Mucosa of descending colon (tissue), 3 donors: ENCODE results near the gene HNRNPH1. TPM values are rescaled to one million over a fixed set of nuclear protein-coding genes. Genes with fewer than 3 reads are reported as not detected.

Source experiments
- ATAC-seq: fragments of 200-7000 bp; cut with Tn5 transposase; one replicate; pipeline ENCODE4 v1.9.1; 2020; ENCODE audit warnings: mild to moderate bottlenecking, moderate library complexity
- DNase-seq, 3 donors: peaks; one replicate each; pipeline ENCODE4 v3.0.0-alpha.2; 2020
- H3K36me3 ChIP-seq: fragments of 200-600 bp; one replicate; pipeline ENCODE4 v1.8.0; 2021; ENCODE audit warnings: low read depth, mild to moderate bottlenecking
- H3K4me1 ChIP-seq: fragments of 200-600 bp; one replicate; pipeline ENCODE4 v1.8.0; 2021; ENCODE audit warnings: low read depth, mild to moderate bottlenecking
- H3K4me3 ChIP-seq: fragments of 200-600 bp; one replicate; pipeline ENCODE4 v1.8.0; 2021; ENCODE audit warnings: mild to moderate bottlenecking
- H3K9me3 ChIP-seq: fragments of 200-600 bp; one replicate; pipeline ENCODE4 v1.8.0; 2021; ENCODE audit warnings: mild to moderate bottlenecking
- CTCF ChIP-seq: fragments of 200-600 bp; IDR thresholded peaks from one replicate; pipeline ENCODE4 v1.8.0; 2022; ENCODE audit warnings: antibody characterized with exemption, mild to moderate bottlenecking
- intact Hi-C, 2 donors: fragments of 100-400 bp; cut with DNase I in 1 of 2; cut with micrococcal nuclease in 1 of 2; formaldehyde crosslinking; loops; one replicate each; pipeline versions ENCODE4 v1.11.0 to v1.11.1; 2022; cut with DNase I, micrococcal nuclease
- total RNA-seq, 3 donors: library from RNA; stranded (reverse); fragmentation: NEBNext Ultra II Directional in 2 of 3; extraction: Animal tissue kit (Norgen Biotek cat#: 25700) in 2 of 3; gene quantifications; one replicate each; pipeline versions ENCODE4 v1.2.1 to v1.2.4, GENCODE V29; 2021 to 2023
- donor health status: DM: no; HTN: no; CAD: no; lungs with moderate emphysema.
- donor health status: DM: no; HTN: no; CAD: no.
- donor health status: DM: no; HTN: yes; CAD: no.

Gene HNRNPH1
- total RNA-seq, 3 donors from 2014 or later = 453 to 475 (median 473) TPM

GRCh38 chr5:179623906-179624741 is 653 bp upstream of the HNRNPH1 start:
- intact Hi-C loops = no loop called here
- DNase-seq (peak in 1 of 3 donors; percentile 98), ATAC-seq (peak; percentile 17)
- Histone ChIP-seq H3K9me3 (no peaks in the 10 kb centered on the region), H3K36me3 (no peaks in the 10 kb centered on the region), H3K4me3 (peak overlapping the region; percentile 96), H3K4me1 (peaks cover 34% of the 10 kb centered on the region)
- TF ChIP-seq CTCF = no peak

- intact Hi-C loops = no loop called here
- H3K36me3 ChIP-seq = peaks cover 12% of the 10 kb centered on the region
Observed at GRCh38 chr5:179621551-179622214, 1.8 kb downstream of the HNRNPH1 start.

GRCh38 chr5:179620703-179621350 is 2.6 kb downstream of the HNRNPH1 start:
- intact Hi-C loops = no loop called here
- Histone ChIP-seq H3K4me1 (peaks cover 38% of the 10 kb centered on the region), H3K9me3 (no peaks in the 10 kb centered on the region), H3K36me3 (peaks cover 15% of the 10 kb centered on the region), H3K4me3 (no peak overlapping the region)
- no peak for TF ChIP-seq CTCF
- DNase-seq (no peak), ATAC-seq (no peak)

More at GRCh38 chr5:179621551-179622214, 1.8 kb downstream of the HNRNPH1 start:
- H3K4me1 ChIP-seq = peaks cover 38% of the 10 kb centered on the region
- no peak for ATAC-seq
- H3K9me3 ChIP-seq = no peaks in the 10 kb centered on the region
- DNase-seq = peak in 1 of 3 donors; percentile 7
- TF ChIP-seq CTCF = no peak
- H3K4me3 ChIP-seq = peak overlapping the region; percentile 38

GRCh38 chr5:179620293-179620692 is 3.2 kb downstream of the HNRNPH1 start:
- peaks cover 20% of the 10 kb centered on the region for H3K36me3 ChIP-seq
- intact Hi-C loops = no loop called here
- no peak for DNase-seq
- H3K9me3 ChIP-seq = no peaks in the 10 kb centered on the region
- H3K4me1 ChIP-seq = peaks cover 38% of the 10 kb centered on the region
- TF ChIP-seq CTCF = no peak
- no peak overlapping the region for H3K4me3 ChIP-seq
- ATAC-seq = no peak

GRCh38 chr5:179619776-179620175 is 3.7 kb downstream of the HNRNPH1 start:
- intact Hi-C loops = no loop called here
- TF ChIP-seq CTCF = no peak
- no peak for ATAC-seq
- H3K4me3 ChIP-seq = no peak overlapping the region
- H3K9me3 ChIP-seq = no peaks in the 10 kb centered on the region
- peaks cover 26% of the 10 kb centered on the region for H3K36me3 ChIP-seq
- peaks cover 36% of the 10 kb centered on the region for H3K4me1 ChIP-seq
- no peak for DNase-seq
